CD14-positive monocyte (primary cell): ENCODE measurements around the gene ERVH48-1. TPM values are rescaled to one million over a fixed set of nuclear protein-coding genes. Genes with fewer than 3 reads are reported as not detected.
A peak's percentile ranks its signal among the peaks of the same experiment; 100 is the strongest.

Experiments used
- DNase-seq, 3 donors: peaks; one replicate each; pipeline ENCODE4 v3.0.0-alpha.2; 2011 to 2022
- H2AFZ ChIP-seq: 2 replicates; pipeline ENCODE4 v1.6.0; 2012; ENCODE audit warnings: mild to moderate bottlenecking, low read depth, low read length, inconsistent platforms; ENCODE audit not compliant: insufficient read depth, poor library complexity, severe bottlenecking
- H3K27ac ChIP-seq, 2 donors: 1 replicate in 1 of 2; 2 replicates in 1 of 2; pipeline ENCODE4 v1.5.1; 2012 to 2013; ENCODE audit warnings: low read length in 2 of 2, control low read depth in 1 of 2, inconsistent platforms in 1 of 2, low read depth in 1 of 2, mild to moderate bottlenecking in 1 of 2
- H3K27me3 ChIP-seq, 2 donors: one replicate each; pipeline versions ENCODE4 v1.6.0 to v1.6.1; 2011 to 2013; ENCODE audit warnings: low read length in 2 of 2; ENCODE audit not compliant: control insufficient read depth in 2 of 2, insufficient read depth in 2 of 2
- H3K36me3 ChIP-seq, 2 donors: replicated peaks in 1 of 2; 1 replicate in 1 of 2; 2 replicates in 1 of 2; pipeline versions ENCODE4 v1.5.1 to v1.6.1; 2012 to 2013; ENCODE audit warnings: low read length in 2 of 2, control low read depth in 1 of 2, inconsistent platforms in 1 of 2, mild to moderate bottlenecking in 1 of 2; ENCODE audit not compliant: insufficient read depth in 2 of 2, control insufficient read depth in 1 of 2
- H3K4me1 ChIP-seq, 2 donors: 1 replicate in 1 of 2; 2 replicates in 1 of 2; pipeline versions ENCODE4 v1.5.1 to v1.6.1; 2012 to 2013; ENCODE audit warnings: low read length in 2 of 2, control low read depth in 1 of 2, inconsistent platforms in 1 of 2, mild to moderate bottlenecking in 1 of 2, moderate library complexity in 1 of 2; ENCODE audit not compliant: insufficient read depth in 2 of 2, control insufficient read depth in 1 of 2
- H3K4me2 ChIP-seq: replicated peaks from 2 replicates; pipeline ENCODE3; 2012; ENCODE audit warnings: low read length, moderate library complexity, mild to moderate bottlenecking; ENCODE audit not compliant: poor library complexity, severe bottlenecking; ENCODE audit errors: extremely low read depth
- H3K4me3 ChIP-seq, 3 experiments: fragments of 200-600 bp in 1 of 3; sonication (generic) in 1 of 3; replicated peaks in 1 of 3; 1 replicate in 2 of 3; 2 replicates in 1 of 3; pipeline ENCODE4 v1.5.1; 2011 to 2013; ENCODE audit warnings: low read length in 3 of 3, mild to moderate bottlenecking in 3 of 3, control low read depth in 2 of 3, low read depth in 2 of 3, inconsistent platforms in 1 of 3, moderate library complexity in 1 of 3
- H3K79me2 ChIP-seq: 2 replicates; pipeline ENCODE4 v1.6.0; 2012; ENCODE audit warnings: mild to moderate bottlenecking, control low read depth, inconsistent platforms, low read length, moderate library complexity; ENCODE audit not compliant: insufficient read depth
- H3K9ac ChIP-seq: 2 replicates; pipeline ENCODE4 v1.6.0; 2017; ENCODE audit warnings: low read length, mild to moderate bottlenecking; ENCODE audit not compliant: insufficient read depth, poor library complexity, severe bottlenecking
- H3K9me3 ChIP-seq, 2 donors: replicated peaks in 1 of 2; 1 replicate in 1 of 2; 2 replicates in 1 of 2; pipeline versions ENCODE4 v1.5.1 to v1.6.1; 2012 to 2013; ENCODE audit warnings: low read length in 2 of 2, control low read depth in 1 of 2; ENCODE audit not compliant: control insufficient read depth in 1 of 2, insufficient read depth in 1 of 2
- H4K20me1 ChIP-seq: 2 replicates; pipeline ENCODE4 v1.6.0; 2012; ENCODE audit warnings: mild to moderate bottlenecking, low read length, control low read depth, moderate library complexity; ENCODE audit not compliant: insufficient read depth
- H3K27ac Mint-ChIP-seq, 7 donors: one replicate each; pipeline ENCODE4 v1.8.0; 2020; ENCODE audit warnings: mild to moderate bottlenecking in 7 of 7, mixed read lengths in 7 of 7, moderate library complexity in 6 of 7, inconsistent platforms in 2 of 7
- H3K27me3 Mint-ChIP-seq, 3 donors: one replicate each; pipeline ENCODE4 v1.8.0; 2021 to 2022; ENCODE audit warnings: low read depth in 3 of 3, mild to moderate bottlenecking in 3 of 3, mixed read lengths in 3 of 3, moderate library complexity in 3 of 3, inconsistent platforms in 1 of 3
- H3K36me3 Mint-ChIP-seq, 2 donors: one replicate each; pipeline ENCODE4 v1.8.0; 2020; ENCODE audit warnings: mixed read lengths in 2 of 2, inconsistent platforms in 1 of 2, mild to moderate bottlenecking in 1 of 2
- H3K4me1 Mint-ChIP-seq: one replicate; pipeline ENCODE4 v1.8.0; 2020; ENCODE audit warnings: mild to moderate bottlenecking, mixed read lengths
- H3K4me3 Mint-ChIP-seq, 2 donors: one replicate each; pipeline ENCODE4 v1.8.0; 2020; ENCODE audit warnings: mild to moderate bottlenecking in 2 of 2, mixed read lengths in 2 of 2, moderate library complexity in 1 of 2
- H3K9me3 Mint-ChIP-seq, 7 donors: one replicate each; pipeline ENCODE4 v1.8.0; 2020 to 2022; ENCODE audit warnings: mixed read lengths in 7 of 7, mild to moderate bottlenecking in 6 of 7, moderate library complexity in 6 of 7, inconsistent platforms in 2 of 7
- CTCF ChIP-seq: fragments of 200-600 bp; IDR thresholded peaks from one replicate; pipeline ENCODE4 v1.8.0; 2022; ENCODE audit warnings: antibody characterized with exemption, mild to moderate bottlenecking
- WGBS: methylation state at CpG from one replicate; pipeline ENCODE4 v1.1.5; 2013; ENCODE audit warnings: missing lambda C conversion rate; ENCODE audit not compliant: insufficient coverage; 5-methylcytosine and 5-hydroxymethylcytosine counted together
- intact Hi-C, 2 donors: fragments of 100-400 bp; cut with micrococcal nuclease; formaldehyde crosslinking; loops; one replicate each; pipeline versions ENCODE4 v1.15.0 to v1.15.1; 2023
- polyA plus RNA-seq, 3 donors: library from polyadenylated mRNA; depleted of rRNA in 1 of 3; unstranded in 2 of 3; stranded (reverse) in 1 of 3; fragments of 300-500 nt in 2 of 3; fragments of >200 nt in 1 of 3; fragmentation: Illumina TruSeq in 2 of 3; gene quantifications; 1 replicate in 2 of 3; 2 replicates in 1 of 3; pipeline ENCODE4 v1.2.3, GENCODE V29; 2012 to 2021

The ERVH48-1 gene
- polyA plus RNA-seq, 3 donors, result not detected

- Histone ChIP-seq H3K9ac (no peak overlapping the region), H3K4me2 (no peak overlapping the region), H3K36me3 (peaks cover 84 to 87% of the 10 kb centered on the region in 2 donors), H3K27ac (no peak overlapping the region), H3K79me2 (peaks cover 83% of the 10 kb centered on the region), H3K4me1 (no peaks in the 10 kb centered on the region), H3K27me3 (no peaks in the 10 kb centered on the region), H2AFZ (no peak overlapping the region), H3K4me3 (no peak overlapping the region), H4K20me1 (peaks cover 96% of the 10 kb centered on the region), H3K9me3 (no peaks in the 10 kb centered on the region)
- intact Hi-C loops, result loop anchor here in 1 of 2 donors (10.0 kb wide), 1 partner anchor 56 kb away; no protein-coding TSS in a partner anchor
- Mint-ChIP-seq H3K27ac (peak overlapping the region in 1 of 7 donors; percentile 40), H3K27me3 (peaks cover 0 to 3% (median 0%) of the 10 kb centered on the region in 3 donors), H3K4me1 (peaks cover 4% of the 10 kb centered on the region), H3K36me3 (peaks cover 54 to 88% of the 10 kb centered on the region in 2 donors), H3K9me3 (no peaks in the 10 kb centered on the region), H3K4me3 (no peak overlapping the region)
- no CpG with 5 or more reads among the region's 4 CpGs for WGBS
- no peak for TF ChIP-seq CTCF
- no peak for DNase-seq
Measured at GRCh38 chr21:42900446-42900845, 25.0 kb downstream of the ERVH48-1 start.

DNA sequence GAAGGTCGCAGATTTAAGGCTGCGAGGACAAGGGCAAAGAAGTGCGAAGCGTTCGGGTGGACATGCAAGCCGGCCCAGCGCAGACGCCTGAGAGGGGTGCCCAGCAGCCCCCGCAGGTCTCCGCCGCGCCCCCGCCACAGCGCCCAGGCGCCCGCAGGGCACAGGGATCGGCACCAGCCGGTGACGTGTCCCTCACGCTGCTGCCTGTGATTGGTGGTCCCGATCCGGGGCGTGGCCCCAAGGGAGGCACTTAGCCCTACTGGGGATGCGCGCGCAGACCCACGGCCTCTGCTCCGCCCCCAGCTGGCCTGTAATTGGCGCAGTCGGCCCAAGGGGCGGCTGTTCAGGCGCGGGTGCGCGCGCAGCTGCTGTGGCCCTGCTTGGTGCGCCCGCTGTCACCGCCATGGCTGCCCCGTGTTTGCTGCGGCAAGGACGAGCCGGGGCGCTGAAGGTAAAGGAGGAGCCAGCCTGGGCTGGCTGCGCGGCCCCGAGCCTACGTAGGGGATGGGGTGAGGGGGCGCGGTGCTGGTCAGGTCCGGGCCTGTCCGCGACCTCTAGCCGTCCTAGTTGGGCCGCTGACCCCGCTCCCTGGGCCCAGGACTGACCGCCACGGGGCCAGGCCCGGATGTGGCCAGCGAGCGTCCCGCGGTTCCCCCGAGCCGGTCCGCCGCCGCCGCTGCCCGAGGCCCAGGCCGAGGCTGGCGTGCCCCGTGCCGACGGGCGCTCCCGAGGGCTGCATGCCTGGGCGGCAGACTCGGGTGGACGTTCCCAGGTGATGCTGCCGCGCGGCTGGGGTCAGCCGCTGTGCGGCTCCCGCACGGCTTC lies 32.3 kb downstream of the ERVH48-1 start, which contains the start of gene NDUFV3:
Gene NDUFV3, plus strand, starts transcription at position 379 of the 825 bp plus-strand sequence. Its CDS starts 25 bp downstream, at position 404.
- Mint-ChIP-seq H3K27ac (peak within 1 kb of the TSS; percentile 94 to 98 (median 96)), H3K27me3 (peaks cover 0 to 3% (median 0%) of the 10 kb centered on the region in 3 donors), H3K4me3 (peak within 1 kb of the TSS; percentile 82 to 93), H3K36me3 (peaks cover 14 to 22% of the 10 kb centered on the region in 2 donors), H3K4me1 (peaks cover 13% of the 10 kb centered on the region), H3K9me3 (no peaks in the 10 kb centered on the region)
- peaks cover 38% of the 10 kb centered on the region for H4K20me1 ChIP-seq
- H3K27ac ChIP-seq, result peak within 1 kb of the TSS; percentile 91 to 95
- peak within 1 kb of the TSS; percentile 93 for H2AFZ ChIP-seq
- H3K9ac ChIP-seq, result peak within 1 kb of the TSS; percentile 95
- under 1% methylated on average over 86 of the region's 87 CpGs for WGBS
- peak within 1 kb of the TSS; percentile 78 to 85 (median 85) for H3K4me3 ChIP-seq
- H3K9me3 ChIP-seq, result no peaks in the 10 kb centered on the region
- DNase-seq, result peak; percentile 99 to 100 (median 99)
- H3K27me3 ChIP-seq, result no peaks in the 10 kb centered on the region
- peaks cover 43% of the 10 kb centered on the region for H3K79me2 ChIP-seq
- no peak for TF ChIP-seq CTCF
- intact Hi-C loops, result loop anchor here (1.0 kb wide), 1 partner anchor 14 kb away; the partner anchor contains the start of gene WDR4 (in 2 of the 2)
- H3K4me1 ChIP-seq, result peaks cover 7 to 13% of the 10 kb centered on the region in 2 donors
- peak within 1 kb of the TSS; percentile 82 for H3K4me2 ChIP-seq
- H3K36me3 ChIP-seq, result peaks cover 22 to 26% of the 10 kb centered on the region in 2 donors
